HEK293 (cell line): ENCODE results near the gene PTGER3.

Experiments
- CTCF ChIA-PET: fragments of 350-600 bp; formaldehyde crosslinking; extraction: SDS; loops from one replicate; lab custom pipeline; 2021; ENCODE audit warnings: antibody characterized with exemption; lab: Yijun Ruan, JAX
- POLR2A ChIA-PET: fragments of 300-600 bp; formaldehyde crosslinking; extraction: SDS; loops from one replicate; lab custom pipeline; 2020; ENCODE audit warnings: antibody characterized with exemption, inconsistent platforms; lab: Yijun Ruan, JAX
- H3K27ac ChIP-seq: fragments of 200-500 bp; sonication (Bioruptor generic); 2 replicates; pipeline ENCODE4 v1.5.1; 2014; ENCODE audit warnings: low read depth, low read length, control low read depth, inconsistent platforms; ENCODE audit errors: extremely low read depth
- H3K36me3 ChIP-seq, 2 experiments: fragments of 200-500 bp in 1 of 2; sonication (Bioruptor generic) in 1 of 2; 1 replicate in 1 of 2; 2 replicates in 1 of 2; pipeline ENCODE4 v1.5.1; 2014 to 2017; ENCODE audit warnings: inconsistent platforms in 2 of 2, low read length in 2 of 2; ENCODE audit not compliant: control insufficient read depth in 2 of 2, insufficient read depth in 1 of 2
- H3K4me1 ChIP-seq: fragments of 200-500 bp; sonication (Bioruptor generic); 2 replicates; pipeline ENCODE4 v1.5.1; 2014; ENCODE audit warnings: mild to moderate bottlenecking, low read length, inconsistent platforms; ENCODE audit not compliant: control insufficient read depth, insufficient read depth
- H3K4me3 ChIP-seq: 2 replicates; pipeline ENCODE4 v1.5.1; 2011; ENCODE audit warnings: low read depth, mild to moderate bottlenecking, control low read depth, low read length, moderate library complexity
- H3K9me3 ChIP-seq: fragments of 200-500 bp; sonication (Bioruptor generic); 2 replicates; pipeline ENCODE4 v1.5.1; 2014; ENCODE audit warnings: low read depth, low read length, inconsistent platforms; ENCODE audit not compliant: control insufficient read depth, insufficient read depth
- BCL11A ChIP-seq: fragments of 450-650 bp; formaldehyde crosslinking; IDR thresholded peaks from 2 replicates; pipeline ENCODE4 v1.5.1; 2016; ENCODE audit warnings: low read depth, missing biosample characterization, missing genetic modification characterization
- BCL11B ChIP-seq: fragments of 450-650 bp; formaldehyde crosslinking; IDR thresholded peaks from 2 replicates; pipeline ENCODE4 v1.5.1; 2016; ENCODE audit warnings: low read depth, missing biosample characterization, missing genetic modification characterization
- GLIS2 ChIP-seq: fragments of 450-650 bp; formaldehyde crosslinking; IDR thresholded peaks from 2 replicates; pipeline ENCODE4 v1.5.1; 2016; ENCODE audit warnings: missing biosample characterization, missing genetic modification characterization
- SP2 ChIP-seq: fragments of 450-650 bp; formaldehyde crosslinking; IDR thresholded peaks from 2 replicates; pipeline ENCODE4 v1.5.1; 2016; ENCODE audit warnings: missing biosample characterization, missing genetic modification characterization
- ZBTB1 ChIP-seq: fragments of 450-650 bp; formaldehyde crosslinking; IDR thresholded peaks from 2 replicates; pipeline ENCODE4 v1.5.1; 2016; ENCODE audit warnings: missing biosample characterization, missing genetic modification characterization
- ZFHX2 ChIP-seq: fragments of 450-650 bp; formaldehyde crosslinking; conservative IDR thresholded peaks from 2 replicates; pipeline ENCODE4 v1.5.1; 2016; ENCODE audit warnings: missing biosample characterization, missing genetic modification characterization
- ZNF133 ChIP-seq: fragments of 450-650 bp; formaldehyde crosslinking; IDR thresholded peaks from 2 replicates; pipeline ENCODE4 v1.5.1; 2016; ENCODE audit warnings: missing biosample characterization, missing genetic modification characterization
- ZNF324 ChIP-seq: fragments of 450-650 bp; formaldehyde crosslinking; IDR thresholded peaks from 2 replicates; pipeline ENCODE4 v1.5.1; 2016; ENCODE audit warnings: missing biosample characterization, missing genetic modification characterization
- ZNF391 ChIP-seq: fragments of 450-650 bp; formaldehyde crosslinking; IDR thresholded peaks from 2 replicates; pipeline ENCODE4 v1.5.1; 2016; ENCODE audit warnings: low read depth, missing biosample characterization, missing genetic modification characterization, borderline replicate concordance
- ZNF416 ChIP-seq: fragments of 450-650 bp; formaldehyde crosslinking; IDR thresholded peaks from 2 replicates; pipeline ENCODE4 v1.5.1; 2016; ENCODE audit warnings: missing biosample characterization, missing genetic modification characterization
- ZNF433 ChIP-seq: fragments of 450-650 bp; formaldehyde crosslinking; IDR thresholded peaks from 2 replicates; pipeline ENCODE4 v1.5.1; 2016; ENCODE audit warnings: missing biosample characterization, missing genetic modification characterization, low read depth
- ZNF558 ChIP-seq: fragments of 450-650 bp; formaldehyde crosslinking; IDR thresholded peaks from 2 replicates; pipeline ENCODE4 v1.5.1; 2016; ENCODE audit warnings: missing biosample characterization, missing genetic modification characterization
- ZNF561 ChIP-seq: fragments of 450-650 bp; IDR thresholded peaks from 2 replicates; pipeline ENCODE4 v1.5.1; 2018; ENCODE audit warnings: missing biosample characterization, missing genetic modification characterization, borderline replicate concordance
- ZNF623 ChIP-seq: fragments of 450-650 bp; formaldehyde crosslinking; IDR thresholded peaks from 2 replicates; pipeline ENCODE4 v1.5.1; 2016; ENCODE audit warnings: missing biosample characterization, missing genetic modification characterization
- ZNF843 ChIP-seq: fragments of 450-650 bp; formaldehyde crosslinking; IDR thresholded peaks from 2 replicates; pipeline ENCODE4 v1.5.1; 2016; ENCODE audit warnings: missing biosample characterization, missing genetic modification characterization
- TF ChIP-seq, protein P1 (sequence below): fragments of 450-650 bp; formaldehyde crosslinking; IDR thresholded peaks from 2 replicates; pipeline ENCODE4 v1.5.1; 2016; ENCODE audit warnings: missing biosample characterization, missing genetic modification characterization
- TF ChIP-seq, protein P2 (sequence below): fragments of 450-650 bp; IDR thresholded peaks from 2 replicates; pipeline ENCODE4 v1.5.1; 2018; ENCODE audit warnings: missing biosample characterization, mild to moderate bottlenecking, missing genetic modification characterization
- TF ChIP-seq, protein P3 (sequence below): fragments of 450-650 bp; formaldehyde crosslinking; IDR thresholded peaks from 2 replicates; pipeline ENCODE4 v1.5.1; 2016; ENCODE audit warnings: missing biosample characterization, missing genetic modification characterization
- TF ChIP-seq, protein P4 (sequence below): fragments of 450-650 bp; formaldehyde crosslinking; IDR thresholded peaks from 2 replicates; pipeline ENCODE4 v1.5.1; 2016; ENCODE audit warnings: missing biosample characterization, missing genetic modification characterization
- TF ChIP-seq, protein P5 (sequence below): fragments of 450-650 bp; formaldehyde crosslinking; optimal IDR thresholded peaks from 2 replicates; pipeline ENCODE3; 2016; ENCODE audit warnings: missing biosample characterization, mild to moderate bottlenecking, missing genetic modification characterization

The PTGER3 gene

DNA sequence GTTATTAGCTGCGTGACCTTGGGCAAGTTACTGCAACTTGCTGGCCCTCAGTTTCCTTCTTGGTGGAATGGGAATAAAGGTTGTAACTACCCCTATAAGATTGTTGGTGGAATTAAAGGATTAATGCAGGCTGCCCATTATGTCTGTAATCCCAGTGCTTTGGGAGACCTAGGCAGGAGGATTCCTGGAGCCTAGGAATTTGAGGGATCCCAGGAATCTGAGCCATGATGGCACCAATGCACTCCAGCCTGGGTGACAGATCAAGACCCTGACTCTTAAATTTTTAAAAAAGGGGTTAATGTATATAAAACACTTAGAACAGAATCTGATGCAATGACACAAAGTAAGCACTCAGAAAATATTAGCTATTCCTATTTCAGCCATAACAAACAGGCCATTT lies 67.3 kb downstream of the PTGER3 start:
- H3K4me3 ChIP-seq: no peak overlapping the region
- no peaks in the 10 kb centered on the region for H3K36me3 ChIP-seq
- ChIA-PET CTCF (interaction anchor here (0.6 to 0.8 kb wide), 2 partner anchors 12 to 702 kb away, joined by 3 to 4 read pairs; no protein-coding TSS in a partner anchor), POLR2A (no interaction called here)
- no peak for TF ChIP-seq ZNF843 (tag by site-specific recombination)
- TF ChIP-seq ZBTB1: no peak
- TF ChIP-seq, protein P1, sequence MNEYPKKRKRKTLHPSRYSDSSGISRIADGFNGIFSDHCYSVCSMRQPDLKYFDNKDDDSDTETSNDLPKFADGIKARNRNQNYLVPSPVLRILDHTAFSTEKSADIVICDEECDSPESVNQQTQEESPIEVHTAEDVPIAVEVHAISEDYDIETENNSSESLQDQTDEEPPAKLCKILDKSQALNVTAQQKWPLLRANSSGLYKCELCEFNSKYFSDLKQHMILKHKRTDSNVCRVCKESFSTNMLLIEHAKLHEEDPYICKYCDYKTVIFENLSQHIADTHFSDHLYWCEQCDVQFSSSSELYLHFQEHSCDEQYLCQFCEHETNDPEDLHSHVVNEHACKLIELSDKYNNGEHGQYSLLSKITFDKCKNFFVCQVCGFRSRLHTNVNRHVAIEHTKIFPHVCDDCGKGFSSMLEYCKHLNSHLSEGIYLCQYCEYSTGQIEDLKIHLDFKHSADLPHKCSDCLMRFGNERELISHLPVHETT (tag by site-specific recombination): no peak
- TF ChIP-seq ZNF391 (tag by site-specific recombination): no peak
- TF ChIP-seq GLIS2 (tag by site-specific recombination): no peak
- TF ChIP-seq, protein P2, sequence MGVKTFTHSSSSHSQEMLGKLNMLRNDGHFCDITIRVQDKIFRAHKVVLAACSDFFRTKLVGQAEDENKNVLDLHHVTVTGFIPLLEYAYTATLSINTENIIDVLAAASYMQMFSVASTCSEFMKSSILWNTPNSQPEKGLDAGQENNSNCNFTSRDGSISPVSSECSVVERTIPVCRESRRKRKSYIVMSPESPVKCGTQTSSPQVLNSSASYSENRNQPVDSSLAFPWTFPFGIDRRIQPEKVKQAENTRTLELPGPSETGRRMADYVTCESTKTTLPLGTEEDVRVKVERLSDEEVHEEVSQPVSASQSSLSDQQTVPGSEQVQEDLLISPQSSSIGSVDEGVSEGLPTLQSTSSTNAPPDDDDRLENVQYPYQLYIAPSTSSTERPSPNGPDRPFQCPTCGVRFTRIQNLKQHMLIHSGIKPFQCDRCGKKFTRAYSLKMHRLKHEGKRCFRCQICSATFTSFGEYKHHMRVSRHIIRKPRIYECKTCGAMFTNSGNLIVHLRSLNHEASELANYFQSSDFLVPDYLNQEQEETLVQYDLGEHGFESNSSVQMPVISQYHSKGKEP (tag by site-specific recombination): no peak
- no peak for TF ChIP-seq ZNF433 (tag by site-specific recombination)
- no peak for TF ChIP-seq ZNF324 (tag by site-specific recombination)
- no peak for TF ChIP-seq ZNF416 (tag by site-specific recombination)
- TF ChIP-seq SP2 (tag by site-specific recombination): no peak
- no peak for TF ChIP-seq ZNF133 (tag by site-specific recombination)
- no peak for TF ChIP-seq BCL11A
- TF ChIP-seq, protein P3, sequence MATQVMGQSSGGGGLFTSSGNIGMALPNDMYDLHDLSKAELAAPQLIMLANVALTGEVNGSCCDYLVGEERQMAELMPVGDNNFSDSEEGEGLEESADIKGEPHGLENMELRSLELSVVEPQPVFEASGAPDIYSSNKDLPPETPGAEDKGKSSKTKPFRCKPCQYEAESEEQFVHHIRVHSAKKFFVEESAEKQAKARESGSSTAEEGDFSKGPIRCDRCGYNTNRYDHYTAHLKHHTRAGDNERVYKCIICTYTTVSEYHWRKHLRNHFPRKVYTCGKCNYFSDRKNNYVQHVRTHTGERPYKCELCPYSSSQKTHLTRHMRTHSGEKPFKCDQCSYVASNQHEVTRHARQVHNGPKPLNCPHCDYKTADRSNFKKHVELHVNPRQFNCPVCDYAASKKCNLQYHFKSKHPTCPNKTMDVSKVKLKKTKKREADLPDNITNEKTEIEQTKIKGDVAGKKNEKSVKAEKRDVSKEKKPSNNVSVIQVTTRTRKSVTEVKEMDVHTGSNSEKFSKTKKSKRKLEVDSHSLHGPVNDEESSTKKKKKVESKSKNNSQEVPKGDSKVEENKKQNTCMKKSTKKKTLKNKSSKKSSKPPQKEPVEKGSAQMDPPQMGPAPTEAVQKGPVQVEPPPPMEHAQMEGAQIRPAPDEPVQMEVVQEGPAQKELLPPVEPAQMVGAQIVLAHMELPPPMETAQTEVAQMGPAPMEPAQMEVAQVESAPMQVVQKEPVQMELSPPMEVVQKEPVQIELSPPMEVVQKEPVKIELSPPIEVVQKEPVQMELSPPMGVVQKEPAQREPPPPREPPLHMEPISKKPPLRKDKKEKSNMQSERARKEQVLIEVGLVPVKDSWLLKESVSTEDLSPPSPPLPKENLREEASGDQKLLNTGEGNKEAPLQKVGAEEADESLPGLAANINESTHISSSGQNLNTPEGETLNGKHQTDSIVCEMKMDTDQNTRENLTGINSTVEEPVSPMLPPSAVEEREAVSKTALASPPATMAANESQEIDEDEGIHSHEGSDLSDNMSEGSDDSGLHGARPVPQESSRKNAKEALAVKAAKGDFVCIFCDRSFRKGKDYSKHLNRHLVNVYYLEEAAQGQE (tag by site-specific recombination): no peak
- no peak for TF ChIP-seq ZFHX2 (tag by site-specific recombination)
- TF ChIP-seq, protein P4, sequence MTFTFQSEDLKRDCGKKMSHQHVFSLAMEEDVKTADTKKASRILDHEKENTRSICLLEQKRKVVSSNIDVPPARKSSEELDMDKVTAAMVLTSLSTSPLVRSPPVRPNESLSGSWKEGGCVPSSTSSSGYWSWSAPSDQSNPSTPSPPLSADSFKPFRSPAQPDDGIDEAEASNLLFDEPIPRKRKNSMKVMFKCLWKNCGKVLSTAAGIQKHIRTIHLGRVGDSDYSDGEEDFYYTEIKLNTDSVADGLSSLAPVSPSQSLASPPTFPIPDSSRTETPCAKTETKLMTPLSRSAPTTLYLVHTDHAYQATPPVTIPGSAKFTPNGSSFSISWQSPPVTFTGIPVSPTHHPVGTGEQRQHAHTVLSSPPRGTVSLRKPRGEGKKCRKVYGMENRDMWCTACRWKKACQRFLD: no peak
- TF ChIP-seq ZNF623: no peak
- TF ChIP-seq, protein P5, sequence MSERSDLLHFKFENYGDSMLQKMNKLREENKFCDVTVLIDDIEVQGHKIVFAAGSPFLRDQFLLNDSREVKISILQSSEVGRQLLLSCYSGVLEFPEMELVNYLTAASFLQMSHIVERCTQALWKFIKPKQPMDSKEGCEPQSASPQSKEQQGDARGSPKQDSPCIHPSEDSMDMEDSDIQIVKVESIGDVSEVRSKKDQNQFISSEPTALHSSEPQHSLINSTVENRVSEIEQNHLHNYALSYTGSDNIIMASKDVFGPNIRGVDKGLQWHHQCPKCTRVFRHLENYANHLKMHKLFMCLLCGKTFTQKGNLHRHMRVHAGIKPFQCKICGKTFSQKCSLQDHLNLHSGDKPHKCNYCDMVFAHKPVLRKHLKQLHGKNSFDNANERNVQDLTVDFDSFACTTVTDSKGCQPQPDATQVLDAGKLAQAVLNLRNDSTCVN: no peak
- no peak for TF ChIP-seq ZNF558 (tag by site-specific recombination)
- TF ChIP-seq ZNF561 (tag by site-specific recombination): no peak
- no peak for TF ChIP-seq BCL11B
- no peak overlapping the region for H3K27ac ChIP-seq
- H3K9me3 ChIP-seq: no peaks in the 10 kb centered on the region
- H3K4me1 ChIP-seq: no peaks in the 10 kb centered on the region
